Activated CD4-positive, CD25-positive, alpha-beta regulatory T cell treated with anti-CD3 and anti-CD28 coated beads, Interleukin-2, amount 50 U/mL, for 72 hours (primary cell): ENCODE data around the gene CEP85.
A peak's percentile ranks its signal among the peaks of the same experiment; 100 is the strongest.

Experiments used
- DNase-seq: peaks from one replicate; pipeline ENCODE4 v3.0.0; 2021

Gene CEP85

GRCh38 chr1:26318338-26319064, 84.5 kb downstream of the CEP85 start:
- DNase-seq, result peak; percentile 57

DNA sequence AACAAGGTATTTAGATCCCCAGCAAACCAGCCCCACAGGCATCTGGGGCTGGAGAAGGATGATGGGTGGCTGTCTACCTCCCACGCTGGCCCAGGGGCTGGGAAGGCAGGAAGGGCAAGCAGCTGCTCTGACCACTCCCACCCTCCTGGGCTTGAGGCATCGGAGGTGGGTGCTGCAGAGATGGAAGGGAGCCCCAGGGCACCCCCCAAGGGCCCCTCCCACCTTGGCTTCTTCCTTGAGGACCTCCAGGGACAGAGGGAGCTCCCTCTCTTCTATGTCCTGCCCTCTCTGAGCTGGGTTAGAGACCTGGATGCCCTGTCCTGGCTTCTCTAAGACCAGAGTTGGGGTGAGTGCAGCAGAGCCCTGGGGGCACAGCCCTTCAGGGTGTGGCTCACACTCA, 86.9 kb downstream of the CEP85 start:
- DNase-seq, result peak; percentile 31

DNA sequence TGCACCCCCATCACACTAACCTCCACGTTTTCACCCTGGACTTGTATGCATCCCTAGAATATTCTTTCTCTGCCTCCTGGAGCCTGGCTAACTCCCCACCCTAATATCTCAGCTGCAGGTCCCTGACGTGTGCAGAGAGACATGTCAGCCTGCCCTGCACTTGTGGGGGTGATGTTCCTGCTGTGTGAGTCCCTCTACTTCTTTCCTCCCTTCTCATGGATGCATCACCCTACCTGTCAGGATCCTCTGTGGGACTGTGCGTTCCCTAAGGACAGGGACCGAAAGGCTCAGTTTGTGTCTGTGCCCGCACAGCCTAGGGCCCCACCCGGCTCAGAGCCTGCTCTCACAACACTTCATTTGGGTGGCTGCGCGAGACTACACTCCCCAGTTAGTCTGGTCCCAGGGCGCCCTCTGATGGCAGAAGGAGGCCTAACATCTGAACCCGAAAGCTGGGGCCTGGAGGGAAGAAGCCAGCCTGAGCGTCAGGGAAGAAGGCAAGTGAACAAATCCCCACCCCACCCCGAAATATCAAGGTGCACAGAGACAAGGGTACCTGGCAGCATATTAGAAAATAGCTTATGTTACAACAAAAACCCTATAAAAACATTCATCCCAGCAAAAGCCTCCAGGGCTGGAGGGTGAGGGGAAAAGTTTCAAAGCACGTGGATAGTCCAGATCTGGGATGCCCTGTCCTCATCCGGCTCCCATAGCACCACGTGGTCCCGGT, 87.5 kb downstream of the CEP85 start:
- DNase-seq, result peak; percentile 96

- DNase-seq, result no peak
These were observed 88.0 kb downstream of the CEP85 start for GRCh38 chr1:26322042-26322331.

- DNase-seq, result no peak
These were observed 89.4 kb downstream of the CEP85 start for GRCh38 chr1:26323382-26323781.

DNA sequence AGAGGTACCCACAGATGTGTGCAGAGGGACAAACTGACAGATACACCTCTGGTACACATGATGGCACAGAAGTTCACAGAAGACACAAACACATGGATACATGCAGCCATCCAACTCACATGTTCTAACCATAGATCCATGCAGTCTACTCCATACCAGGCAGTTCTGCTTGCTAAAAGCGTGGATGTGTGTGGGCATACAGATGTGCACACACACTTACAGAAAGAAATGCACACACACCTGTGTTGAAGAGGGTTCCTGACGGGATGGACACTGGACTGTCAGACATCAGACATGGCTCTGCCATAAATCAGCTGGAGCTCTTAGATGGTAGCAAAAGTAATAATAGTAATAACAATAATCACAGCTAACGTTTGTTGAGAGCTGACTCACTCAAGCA, 90.5 kb downstream of the CEP85 start:
- DNase-seq, result no peak

DNA sequence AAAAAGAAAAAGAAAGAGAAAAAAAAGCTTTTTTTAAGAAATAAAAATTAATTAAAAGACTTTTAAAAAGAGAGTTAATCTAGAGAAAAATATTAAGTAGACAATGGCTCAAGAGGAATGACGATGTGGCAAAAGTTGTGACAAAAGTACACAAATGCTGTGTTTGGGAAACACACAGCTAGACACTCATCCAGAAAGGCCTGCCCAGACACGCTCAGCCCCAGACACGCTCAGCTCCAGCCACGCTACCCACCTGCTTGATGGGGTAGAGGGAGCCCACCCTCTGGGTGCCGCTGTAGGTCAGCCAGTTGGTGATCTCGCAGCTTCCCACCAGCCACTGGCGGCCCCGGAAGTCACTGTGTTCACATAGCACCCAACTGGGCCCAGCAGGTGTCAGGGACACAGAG, 94.0 kb downstream of the CEP85 start:
- no peak for DNase-seq
